ENCODE data around the gene ZNF749.
"Not testable (repeated sequence)": the region's sequence is repeated elsewhere in the genome, so short reads cannot be mapped to it uniquely, and the experiment has no call there.

ZNF749 gene

DNA sequence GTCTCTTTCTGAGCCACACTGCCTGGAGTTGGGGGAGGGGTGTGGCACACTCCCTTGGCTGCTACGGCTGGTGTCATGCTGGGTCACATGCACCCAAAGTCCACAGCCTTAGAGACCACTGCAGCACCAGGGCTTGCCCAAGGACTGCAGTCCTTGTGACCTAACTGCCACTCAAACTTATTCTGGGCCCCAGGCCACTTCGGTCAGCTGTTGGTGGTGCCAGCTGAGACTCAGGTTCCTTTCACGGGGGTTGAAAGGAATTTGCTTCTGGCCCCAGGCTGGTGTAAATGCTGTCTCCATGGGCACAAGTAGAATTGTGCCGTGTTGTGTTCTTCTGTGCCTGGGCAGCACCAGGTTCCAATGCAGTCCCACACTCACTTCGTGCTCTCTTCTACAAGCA is 31.4 kb downstream of the ZNF749 start:
- DNase-seq = no peak

DNA sequence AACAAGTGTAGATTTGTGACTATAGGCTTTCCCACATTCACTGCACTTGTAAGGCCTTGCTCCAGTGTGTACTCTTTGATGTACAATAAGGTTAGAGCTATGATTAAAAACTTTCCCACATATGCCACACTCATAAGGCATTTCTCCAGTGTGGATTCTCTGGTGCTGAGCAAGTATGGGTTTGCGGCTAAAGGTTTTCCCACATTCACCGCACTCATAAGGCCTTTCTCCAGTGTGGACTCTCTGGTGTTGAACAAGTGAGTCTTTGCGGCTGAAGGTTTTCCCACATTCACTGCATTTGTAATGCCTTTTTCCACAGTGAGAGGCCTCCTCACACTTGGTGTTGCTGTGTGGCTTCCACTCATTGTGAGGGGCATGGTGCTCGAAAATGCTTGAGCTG is 38.5 kb downstream of the ZNF749 start:
- DNase-seq = no peak

DNA sequence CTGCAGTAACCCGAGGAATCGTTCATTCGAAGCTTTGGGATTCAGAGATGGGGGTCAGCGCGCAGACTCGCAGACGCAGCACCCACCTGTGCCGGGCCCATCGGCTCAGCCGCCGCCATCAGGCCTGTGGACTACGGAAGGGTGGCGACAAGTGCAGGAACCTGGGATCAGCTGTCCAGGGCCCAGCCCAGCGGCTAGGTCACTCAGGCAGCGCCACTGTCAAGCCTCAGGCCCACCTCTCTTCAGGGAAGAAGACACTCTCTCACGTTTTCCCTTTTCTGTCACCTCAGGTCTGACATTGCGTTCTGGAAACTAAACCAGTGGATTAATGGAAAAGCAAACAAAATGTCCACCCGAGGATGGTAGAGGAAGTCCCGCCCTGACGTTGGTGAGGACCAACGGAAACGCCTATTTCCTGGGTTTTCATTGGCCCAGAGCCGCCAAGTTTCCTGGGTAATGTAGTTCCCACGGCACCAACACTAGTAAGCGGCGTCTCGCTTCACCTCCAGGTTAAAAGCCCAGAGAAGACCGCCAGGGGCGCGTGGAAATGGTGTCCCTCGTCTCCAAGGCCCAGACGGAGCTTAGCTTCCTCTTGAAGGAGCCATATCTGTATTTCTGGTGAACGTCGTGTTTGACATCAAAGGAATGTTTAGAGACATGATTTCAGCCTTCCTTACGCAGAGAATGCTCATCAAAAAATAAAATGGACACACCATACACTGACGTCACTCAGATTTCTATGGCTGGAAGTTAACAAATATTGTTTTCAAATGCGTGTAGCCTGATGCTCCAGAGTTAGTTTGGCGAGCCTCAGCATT is 42.3 kb downstream of the ZNF749 start, which contains the start of gene ZNF772:
Gene ZNF772 (minus strand): TSS at position 376 of the 818 bp plus-strand sequence. CDS start 257 bp downstream, at position 119.
- peak; percentile 85 to 86 for DNase-seq

DNA sequence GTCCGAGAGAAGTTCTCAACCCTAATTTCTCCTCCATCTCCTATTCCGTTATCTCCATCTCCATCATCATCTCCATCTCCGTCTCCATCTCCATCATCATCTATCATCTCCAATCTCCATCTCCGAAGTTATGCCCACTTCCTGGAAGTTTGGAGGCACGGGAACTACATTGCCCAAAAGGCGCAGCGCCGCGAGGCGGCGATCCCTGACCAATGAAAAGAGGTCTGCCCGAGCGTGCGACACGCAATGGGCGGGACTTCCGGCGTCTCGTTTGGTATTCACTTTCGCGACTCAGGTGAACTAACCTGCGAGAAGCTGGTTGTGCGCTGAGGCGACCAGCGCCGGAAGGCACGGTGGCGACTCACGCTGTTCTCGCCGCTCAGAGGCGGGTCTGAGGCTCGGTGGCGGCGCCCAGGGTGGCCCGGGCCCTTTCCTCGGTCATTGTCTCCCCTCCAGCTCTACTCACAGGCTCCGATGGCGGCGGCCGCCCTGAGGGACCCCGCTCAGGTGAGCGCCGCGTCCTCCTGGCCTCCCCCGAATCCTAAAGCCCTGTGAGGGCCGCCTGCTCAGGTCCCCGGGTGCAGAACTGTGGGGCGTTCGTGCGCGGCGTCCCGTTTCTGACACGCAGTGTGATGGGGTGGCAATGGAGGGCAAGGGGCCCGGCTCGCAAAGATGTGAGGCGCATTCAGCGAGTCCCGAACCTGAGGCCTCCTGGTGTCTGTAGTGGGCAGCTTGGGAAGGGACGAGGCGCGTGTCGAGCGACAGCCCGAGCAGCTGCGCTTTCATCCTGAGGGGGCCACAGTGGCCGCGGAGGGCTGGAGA is 52.6 kb downstream of the ZNF749 start, which contains the start of gene ZNF419:
Gene ZNF419 (plus strand): TSS at position 274 of the 822 bp plus-strand sequence. CDS start 201 bp downstream, at position 475.
- peak; percentile 92 to 96 for DNase-seq

DNA sequence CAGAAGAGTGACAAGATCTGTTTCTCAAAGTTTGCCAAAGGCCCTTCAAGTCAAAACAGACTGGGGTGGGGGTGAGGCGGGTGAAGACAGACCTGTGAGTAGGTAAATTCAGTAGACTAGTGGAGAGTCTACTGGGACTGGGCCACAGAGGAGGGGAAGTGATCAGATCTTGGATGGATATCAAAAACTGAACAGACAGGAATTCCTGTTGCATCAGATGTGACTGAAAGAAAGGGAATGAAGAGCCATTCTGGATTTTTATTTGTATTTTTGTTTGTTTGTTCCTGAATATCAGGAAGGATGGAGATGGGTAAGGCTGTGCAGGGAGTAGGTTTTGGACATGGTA is 53.1 kb downstream of the ZNF749 start:
- not testable (repeated sequence) for DNase-seq

Data from activated CD4-positive, alpha-beta T cell treated with anti-CD3 and anti-CD28 coated beads for 4 hours (primary cell).